Activated CD4-positive, alpha-beta T cell treated with anti-CD3 and anti-CD28 coated beads, Interleukin-2, amount 50 U/mL, for 4 hours (primary cell): ENCODE results near the gene CRISP2.
"Not testable (repeated sequence)": the region's sequence is repeated elsewhere in the genome, so short reads cannot be mapped to it uniquely, and the experiment has no call there.

ENCODE experiments used
- DNase-seq, 2 experiments: peaks; one replicate each; pipeline ENCODE4 v3.0.0-alpha.2; 2020

The CRISP2 gene, protein sequence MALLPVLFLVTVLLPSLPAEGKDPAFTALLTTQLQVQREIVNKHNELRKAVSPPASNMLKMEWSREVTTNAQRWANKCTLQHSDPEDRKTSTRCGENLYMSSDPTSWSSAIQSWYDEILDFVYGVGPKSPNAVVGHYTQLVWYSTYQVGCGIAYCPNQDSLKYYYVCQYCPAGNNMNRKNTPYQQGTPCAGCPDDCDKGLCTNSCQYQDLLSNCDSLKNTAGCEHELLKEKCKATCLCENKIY

DNA sequence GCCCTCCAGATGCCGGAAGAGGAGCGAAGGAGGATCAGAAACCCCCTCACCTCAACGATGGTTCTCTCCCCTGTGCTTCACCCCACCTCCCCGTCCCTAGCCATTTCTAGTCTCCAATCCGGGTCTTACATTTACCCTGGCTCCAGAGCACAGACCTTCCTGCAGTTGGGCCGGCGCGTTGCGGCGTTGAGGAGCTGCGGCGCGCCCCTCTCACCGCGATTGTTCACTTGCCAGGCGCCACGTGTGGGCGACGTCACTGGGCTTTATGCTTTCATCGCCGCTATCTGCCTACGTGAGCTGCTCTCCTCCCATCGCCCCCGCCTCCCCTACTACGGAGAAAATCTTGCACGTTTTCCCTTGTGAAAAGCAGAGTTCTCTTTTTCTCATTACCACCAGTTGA lies at the start of gene CRISP2:
CRISP2 (minus strand) TSS at position 198 of the 400 bp plus-strand sequence. CDS start 4,347 bp downstream, outside the sequence.
- no peak for DNase-seq

DNA sequence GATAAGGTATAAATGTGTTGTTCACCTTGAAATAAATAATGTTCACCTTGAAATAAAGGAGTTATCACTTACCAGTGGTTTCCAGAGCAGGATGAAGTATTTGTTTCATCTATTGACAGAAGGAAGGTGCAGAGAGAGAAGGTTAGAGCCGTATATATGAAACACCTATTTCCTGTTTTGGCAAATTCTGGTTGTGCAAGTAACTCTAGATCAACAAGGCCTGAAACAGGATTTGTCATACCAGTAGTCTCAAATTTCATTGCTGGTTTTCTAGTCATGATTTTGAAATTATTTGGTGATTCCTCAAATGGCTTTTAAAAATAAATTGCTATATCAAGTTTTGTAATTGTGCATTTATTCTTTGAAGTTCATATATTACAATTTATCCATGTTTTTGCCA lies 30.9 kb upstream of the CRISP2 start, which contains the start of gene CRISP3:
CRISP3 (minus strand) TSS at position 130 of the 400 bp plus-strand sequence; CDS start at position 109, 21 bp downstream.
- DNase-seq = no peak

DNA sequence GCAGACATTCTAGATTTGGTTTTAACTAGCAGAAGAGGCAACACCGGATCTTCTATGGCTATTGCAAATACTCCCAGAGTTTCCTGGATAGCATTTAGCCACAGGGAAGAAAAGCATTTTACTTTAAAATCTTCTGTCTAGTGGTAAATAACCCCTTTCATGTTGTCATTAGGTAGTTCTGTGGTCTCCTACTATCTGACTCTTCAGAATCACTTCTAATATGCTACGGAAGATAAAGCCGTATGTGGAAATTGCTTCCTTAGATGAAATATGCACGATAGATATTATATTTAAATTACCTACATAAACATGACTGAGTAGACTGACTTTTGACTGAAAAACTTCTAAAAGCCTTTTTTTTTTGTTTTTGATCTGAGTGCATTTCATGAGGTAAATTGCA lies 30.1 kb upstream of the CRISP2 start:
- DNase-seq = no peak

DNA sequence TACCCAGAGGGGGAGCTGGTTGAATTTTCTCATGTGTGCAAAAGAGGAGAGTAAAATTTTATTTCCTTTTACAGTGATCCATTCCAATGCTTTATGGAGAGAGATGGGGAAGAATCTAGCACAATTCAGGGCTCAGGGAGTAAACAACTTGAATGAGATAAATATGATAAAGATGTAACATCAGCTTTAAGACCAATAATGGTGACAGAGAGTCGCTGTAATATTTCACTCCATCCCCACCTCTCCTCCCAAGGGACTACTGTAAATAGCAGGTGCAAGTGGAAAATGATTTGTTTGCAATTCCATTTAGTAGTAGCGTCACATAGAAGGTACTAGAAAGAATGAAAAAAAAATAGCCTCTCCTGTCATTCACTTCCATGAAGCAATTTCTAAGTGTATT lies 26.1 kb upstream of the CRISP2 start:
- no peak for DNase-seq

DNA sequence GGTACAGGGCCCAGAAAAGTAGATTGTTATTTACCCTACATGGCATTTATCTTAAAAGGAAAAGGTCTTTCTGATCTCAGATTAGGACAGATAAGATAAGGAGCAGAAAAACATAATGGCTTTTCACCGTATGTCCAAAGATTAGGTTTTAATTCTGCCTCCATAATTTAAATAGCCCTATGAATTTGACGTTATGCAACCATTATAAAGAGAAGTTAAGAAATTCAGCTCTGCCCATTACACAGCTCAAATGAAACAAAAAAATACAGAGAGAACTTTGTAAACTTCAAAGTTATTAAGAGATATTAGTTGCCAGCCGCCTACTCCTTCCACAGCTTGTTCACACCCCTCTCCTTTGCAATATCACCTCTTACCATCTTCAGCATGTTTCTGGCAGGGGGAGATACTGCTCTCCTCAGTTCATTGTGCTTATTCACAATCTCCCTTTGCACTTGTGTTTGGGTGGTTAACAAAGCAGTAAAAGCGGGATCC lies 22.7 kb upstream of the CRISP2 start:
- no peak for DNase-seq

DNA sequence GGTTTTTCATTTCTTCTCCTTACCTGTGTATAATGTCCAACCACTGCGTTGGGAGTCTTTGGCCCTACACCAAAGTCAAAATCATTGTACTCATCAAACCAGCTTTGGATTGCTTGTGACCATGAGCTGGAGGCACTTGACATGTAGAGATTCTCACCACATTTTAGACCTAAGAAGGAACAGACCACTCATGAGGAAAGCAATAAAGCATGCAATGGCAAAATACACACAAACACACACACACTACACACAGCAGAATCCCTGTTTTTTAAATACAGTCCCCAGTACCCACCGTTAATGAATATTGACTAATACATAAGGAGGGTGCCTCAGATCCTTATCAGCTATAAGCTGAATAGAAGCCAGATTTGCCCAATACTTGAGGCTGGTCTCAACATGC lies 20.3 kb upstream of the CRISP2 start:
- no peak for DNase-seq

DNA sequence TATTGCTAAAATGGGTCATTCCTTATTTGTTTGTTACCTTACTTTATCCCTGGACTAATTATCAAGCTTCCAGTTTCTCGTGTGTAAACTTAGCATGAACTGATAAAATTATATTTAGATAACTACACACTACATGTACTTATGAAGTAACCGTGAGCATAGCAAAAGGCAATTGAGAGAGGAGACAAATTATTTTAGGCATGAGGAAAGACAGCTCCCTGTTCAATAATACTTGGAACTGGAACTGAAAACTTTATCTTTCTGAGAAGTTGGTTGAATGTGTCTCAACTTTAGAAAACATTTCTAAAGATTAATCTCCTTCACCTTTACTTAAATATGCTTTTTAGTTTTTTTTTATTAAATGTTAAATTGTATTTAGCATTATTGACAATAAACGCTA lies 19.4 kb upstream of the CRISP2 start:
- DNase-seq = no peak

DNA sequence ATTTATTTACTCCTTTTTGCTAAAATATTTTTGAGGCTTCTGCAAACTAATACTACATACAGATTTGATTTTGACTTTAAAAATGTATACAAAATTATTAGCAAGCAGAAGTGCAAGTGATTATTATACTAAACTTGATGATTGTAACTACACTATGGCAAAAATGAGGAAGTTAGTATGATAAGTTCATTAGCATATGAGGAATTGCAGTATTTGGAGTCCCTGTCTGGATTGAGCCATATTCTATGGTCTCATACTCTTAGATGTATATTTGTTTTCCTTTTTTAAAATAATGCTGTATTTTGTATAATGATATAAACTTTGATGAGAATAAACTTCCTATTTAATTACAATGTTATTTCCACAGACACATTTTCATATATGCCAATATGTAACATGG lies 16.9 kb upstream of the CRISP2 start:
- DNase-seq = no peak

DNA sequence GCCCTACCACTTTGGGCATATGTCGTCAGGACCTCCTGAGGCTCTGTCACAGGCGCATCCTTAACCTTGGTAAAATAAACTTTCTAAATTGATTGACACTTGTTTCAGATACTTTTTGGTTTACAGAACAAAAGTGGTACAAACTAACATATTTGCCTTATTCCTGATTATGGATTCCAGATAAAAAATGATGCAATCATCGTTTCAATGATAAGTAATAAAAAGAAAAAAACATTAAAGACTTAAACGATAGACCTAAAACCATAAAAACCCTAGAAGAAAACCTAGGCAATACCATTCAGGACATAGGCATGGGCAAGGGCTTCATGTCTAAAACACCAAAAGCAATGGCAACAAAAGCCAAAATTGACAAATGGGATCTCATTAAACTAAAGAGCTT lies 10.6 kb upstream of the CRISP2 start:
- DNase-seq = not testable (repeated sequence)

DNA sequence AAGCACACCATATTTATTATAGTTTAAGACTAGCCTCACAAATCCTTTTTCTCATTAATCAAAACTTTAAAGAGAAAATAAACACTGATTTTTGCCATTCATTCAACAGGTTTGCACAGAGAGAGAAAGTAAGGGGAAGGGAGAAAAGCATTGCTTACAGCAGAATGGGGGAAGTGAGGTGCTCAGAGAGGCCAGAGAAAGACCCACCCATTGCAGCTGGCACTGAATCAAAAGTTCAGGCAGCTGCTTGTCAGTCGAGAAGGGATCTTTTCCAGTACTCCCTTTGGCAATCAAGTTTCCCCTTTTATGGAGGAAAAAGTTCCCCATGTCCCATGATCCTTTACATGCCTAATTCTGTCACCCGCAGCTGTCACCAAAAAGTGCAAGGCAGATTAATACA lies 8.0 kb upstream of the CRISP2 start:
- no peak for DNase-seq

DNA sequence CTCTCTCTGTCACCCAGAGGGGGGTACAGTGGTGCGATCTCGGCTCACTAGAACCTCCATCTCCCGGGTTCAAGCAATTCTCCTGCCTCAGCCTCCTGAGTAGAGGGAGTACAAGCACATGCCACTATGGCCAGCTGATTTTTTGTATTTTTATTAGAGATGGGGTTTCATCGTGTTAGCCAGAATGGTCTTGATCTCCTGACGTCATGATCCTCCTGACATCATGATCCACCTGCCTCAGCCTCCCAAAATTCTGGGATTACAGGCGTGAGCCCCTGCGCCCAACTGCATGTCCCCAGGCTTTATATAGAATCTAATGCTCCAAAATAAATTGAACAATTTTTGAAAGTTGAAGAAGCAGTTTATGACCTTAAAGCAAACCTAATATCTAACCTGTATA lies 7.0 kb upstream of the CRISP2 start:
- no peak for DNase-seq

DNA sequence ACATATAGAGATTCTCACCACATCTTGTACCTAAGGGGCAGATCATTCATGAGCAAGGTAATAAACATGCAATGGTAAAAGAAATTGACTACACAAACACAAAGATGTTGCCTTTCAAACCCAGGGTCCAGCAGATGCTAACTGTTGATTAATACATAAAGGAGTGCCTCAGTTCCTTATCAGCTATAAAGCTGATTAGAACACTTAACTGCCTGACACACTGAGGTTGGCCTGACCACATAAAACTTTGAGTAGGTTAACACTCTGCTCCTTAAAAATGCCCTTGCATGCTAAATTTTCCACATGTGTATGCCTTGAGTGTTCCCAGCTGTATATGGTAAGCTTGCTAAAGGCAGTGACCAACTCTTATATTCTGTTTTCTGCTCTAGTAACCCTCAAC lies 14.9 kb downstream of the CRISP2 start:
- no peak for DNase-seq

DNA sequence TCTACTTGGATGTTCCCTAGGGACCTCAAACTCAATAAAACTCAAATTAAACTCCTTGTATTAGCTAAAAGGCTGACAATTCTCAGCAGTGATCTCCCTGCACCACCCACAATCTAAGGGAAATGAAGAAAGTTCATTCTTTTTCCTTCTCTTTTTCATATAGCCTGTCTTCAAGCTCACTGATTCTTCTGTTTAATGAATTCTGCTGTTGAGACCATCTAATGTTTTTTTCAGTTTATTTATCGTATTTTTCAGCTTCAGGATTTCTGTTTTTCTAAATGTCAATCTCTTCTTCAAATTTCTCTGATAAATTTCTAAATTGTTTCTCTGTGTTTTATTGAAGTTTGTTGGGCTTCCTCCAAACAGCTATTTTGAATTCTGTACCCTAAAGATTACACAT lies 19.8 kb downstream of the CRISP2 start:
- no peak for DNase-seq

DNA sequence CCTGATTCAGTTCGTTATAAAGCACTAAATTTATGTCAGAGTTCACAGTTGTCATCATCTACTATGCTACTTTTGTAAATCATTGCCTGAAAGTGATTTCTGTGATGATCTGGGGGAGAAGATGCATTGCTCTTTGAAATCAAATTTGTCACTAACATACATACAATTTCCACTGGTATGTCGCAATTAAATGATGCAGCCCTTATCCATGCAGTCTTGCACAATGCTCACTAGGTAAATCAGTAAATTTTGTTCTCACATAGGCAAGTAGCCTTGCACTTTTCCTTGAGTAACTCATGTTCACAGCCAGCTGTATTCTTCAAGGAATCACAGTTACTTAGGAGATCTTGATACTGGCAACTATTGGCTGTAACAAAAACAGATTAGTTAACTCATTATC lies 20.8 kb downstream of the CRISP2 start:
- no peak for DNase-seq

DNA sequence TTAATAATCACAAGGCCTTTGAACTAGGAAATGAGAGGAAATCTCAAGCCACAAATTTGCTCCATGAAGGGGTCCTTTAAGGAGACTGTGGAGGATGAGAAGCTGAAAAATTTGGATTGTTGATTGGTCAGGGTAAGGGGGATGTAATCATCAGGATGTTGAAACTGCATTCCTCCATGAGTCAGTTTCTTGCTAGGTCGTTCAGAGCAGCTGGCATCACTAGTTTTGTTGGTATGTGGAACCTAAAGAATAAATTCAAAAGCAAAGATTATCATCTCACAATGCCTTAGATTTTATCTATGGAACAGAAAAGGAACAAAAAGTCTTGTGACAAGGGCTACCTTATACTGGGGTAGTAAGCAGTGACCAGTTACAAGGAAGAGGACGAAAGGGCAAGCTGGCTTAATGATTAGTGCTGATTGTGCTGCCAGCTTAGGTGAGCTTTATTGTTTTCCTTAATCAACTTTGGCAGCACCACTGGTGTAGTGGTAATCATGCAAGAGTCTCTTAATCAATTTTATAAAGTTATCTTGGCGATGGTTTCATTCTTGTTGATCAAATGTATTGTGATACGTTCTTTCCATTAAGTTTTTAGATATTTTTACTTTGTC lies 36.6 kb downstream of the CRISP2 start:
- DNase-seq = no peak

DNA sequence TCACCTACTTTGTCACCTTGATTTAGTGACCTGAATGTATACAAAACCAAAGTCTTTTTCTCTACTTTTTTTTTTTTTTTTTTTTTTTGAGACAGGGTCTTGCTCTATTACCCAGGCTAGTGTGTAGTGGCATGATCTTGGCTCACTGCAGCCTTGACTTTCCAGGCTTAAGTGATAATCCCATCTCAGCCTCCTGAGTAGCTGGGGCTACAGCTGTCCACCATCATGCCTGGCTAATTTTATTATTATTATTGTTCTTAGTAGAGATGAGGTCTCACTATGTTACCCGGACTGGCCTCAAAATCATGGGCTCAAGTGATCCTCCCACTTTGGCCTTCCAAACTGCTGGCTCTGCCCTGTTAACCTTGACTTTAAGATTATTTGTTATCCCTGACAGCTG lies 37.5 kb downstream of the CRISP2 start:
- DNase-seq = no peak

DNA sequence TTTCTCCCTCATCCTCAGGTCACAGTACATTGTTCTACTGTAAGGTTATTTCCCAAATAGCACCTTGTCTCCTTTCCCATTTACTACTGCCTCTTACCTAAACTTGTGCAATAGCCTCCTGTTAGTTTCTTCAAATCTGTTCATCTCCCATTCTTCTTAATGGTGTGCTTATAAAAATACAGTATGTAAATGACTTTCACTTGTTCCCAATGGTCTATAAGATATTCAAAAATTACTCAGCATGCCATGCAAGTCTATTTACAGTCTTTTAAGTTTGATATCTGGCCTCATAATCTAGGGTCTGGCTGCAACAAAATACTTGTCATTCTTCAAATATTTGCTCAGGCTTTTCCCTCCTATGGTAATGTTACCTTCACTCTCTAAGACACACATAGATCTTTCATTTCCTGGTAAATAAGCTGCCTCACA lies 45.2 kb downstream of the CRISP2 start:
- DNase-seq = no peak

DNA sequence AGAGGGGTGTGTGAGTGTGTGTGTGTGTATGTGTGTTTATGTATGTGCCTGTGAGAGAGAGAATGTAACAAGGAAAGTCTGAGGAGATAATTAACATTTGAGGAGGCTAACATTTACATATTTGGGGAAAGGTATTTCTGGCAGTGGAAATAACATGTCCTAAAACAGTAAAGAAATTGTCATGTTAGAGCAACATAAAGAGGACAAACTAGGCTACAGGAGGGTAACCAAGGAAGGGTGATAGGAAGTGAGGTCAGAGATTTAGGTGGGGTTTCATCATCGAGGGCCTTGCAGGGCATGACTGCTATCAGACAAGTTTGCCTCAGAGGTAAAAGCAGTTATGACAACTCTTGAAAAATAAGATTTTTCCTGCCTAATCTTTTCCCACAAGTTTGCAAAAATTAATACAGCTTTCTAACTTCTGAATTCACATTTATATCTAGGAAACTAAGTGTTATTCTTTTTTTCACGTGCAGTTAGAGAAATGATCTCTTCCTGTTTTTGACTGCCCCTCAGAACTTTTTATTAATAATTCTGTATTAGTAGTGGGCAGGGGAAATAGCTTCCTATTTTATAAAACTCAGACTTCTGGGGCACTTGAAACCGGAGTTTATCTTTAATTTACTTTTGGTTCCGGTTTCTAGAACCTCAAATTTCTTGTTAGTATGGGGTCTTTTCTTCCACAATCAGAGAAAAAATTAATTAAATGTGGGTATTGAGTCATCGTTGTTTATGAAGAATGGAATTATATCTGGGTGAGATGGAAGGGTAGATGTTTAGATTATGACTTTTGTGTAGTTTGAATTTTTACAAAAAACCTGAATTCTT lies 46.2 kb downstream of the CRISP2 start:
- no peak for DNase-seq

DNA sequence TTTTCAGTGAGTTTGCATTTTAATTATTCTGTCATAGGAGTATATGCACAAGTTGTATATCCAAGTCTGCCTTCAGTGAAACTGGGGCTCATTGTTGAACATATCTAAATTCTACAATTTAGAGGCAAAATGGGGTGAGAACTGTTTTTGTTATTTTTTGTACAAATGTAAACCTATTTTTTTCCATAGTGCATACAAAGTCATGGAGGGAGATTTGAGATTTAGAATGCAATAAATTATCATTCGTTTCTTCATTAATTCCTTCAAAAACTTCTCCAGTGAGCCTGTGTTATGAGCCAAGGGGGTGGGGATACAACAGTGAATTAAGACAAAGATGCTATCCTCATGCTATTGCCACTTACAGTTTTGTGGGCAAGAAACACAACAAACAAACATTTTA lies 46.9 kb downstream of the CRISP2 start:
- no peak for DNase-seq

DNA sequence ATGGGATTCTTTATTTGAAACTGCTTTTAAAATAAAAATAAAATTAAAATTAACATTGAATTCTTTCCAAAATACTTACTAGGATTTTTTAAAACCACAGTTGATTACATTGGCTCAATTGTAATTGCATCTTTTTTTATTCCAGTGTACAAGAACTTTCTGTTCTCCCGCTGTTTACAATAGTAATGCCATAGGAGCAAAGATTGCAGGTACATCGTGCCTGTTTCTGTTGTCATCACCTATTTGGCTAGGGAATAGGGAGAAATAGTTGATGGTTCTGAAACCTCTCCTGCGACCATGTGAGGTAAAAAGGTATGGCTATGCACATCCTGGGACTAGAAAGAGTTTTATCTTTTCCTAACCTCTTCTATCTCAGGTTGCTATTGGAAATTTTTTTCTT lies 48.5 kb downstream of the CRISP2 start:
- DNase-seq = no peak

DNA sequence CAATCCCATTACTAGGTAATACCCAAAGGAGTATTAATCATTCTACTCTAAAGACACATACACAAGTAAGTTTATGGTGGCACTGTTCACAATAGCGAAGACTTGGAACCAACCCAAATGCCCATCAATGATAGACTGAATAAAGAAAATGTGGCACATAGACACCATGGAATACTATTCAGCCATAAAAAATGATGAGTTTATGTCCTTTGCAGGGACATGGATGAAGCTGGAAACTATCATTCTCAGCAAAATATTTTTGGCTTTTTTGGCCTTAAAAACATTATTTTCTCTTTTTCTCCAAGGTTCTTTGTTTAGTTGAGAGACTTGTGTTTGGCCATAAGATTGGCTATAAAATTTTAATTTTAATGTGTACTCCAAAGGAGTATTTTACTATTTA lies 49.3 kb downstream of the CRISP2 start:
- DNase-seq = not testable (repeated sequence)

DNA sequence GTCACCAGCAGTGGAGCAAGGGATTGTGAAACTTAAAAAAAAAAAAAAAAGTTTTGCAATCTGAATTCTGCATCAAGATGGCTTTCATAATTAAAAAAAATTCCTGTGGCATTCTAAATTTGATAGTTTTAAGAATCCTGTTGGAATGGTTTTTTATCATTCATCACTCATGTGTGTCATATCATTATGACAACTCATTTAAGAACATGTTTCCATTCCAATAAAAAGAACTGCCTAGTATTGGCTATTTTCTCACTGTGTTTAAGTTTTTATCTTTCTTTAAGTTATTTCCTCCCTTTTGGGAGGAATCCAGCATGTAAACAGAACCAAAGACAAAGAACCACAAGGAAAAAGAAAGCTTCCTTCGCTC lies 50.5 kb downstream of the CRISP2 start:
- no peak for DNase-seq

DNA sequence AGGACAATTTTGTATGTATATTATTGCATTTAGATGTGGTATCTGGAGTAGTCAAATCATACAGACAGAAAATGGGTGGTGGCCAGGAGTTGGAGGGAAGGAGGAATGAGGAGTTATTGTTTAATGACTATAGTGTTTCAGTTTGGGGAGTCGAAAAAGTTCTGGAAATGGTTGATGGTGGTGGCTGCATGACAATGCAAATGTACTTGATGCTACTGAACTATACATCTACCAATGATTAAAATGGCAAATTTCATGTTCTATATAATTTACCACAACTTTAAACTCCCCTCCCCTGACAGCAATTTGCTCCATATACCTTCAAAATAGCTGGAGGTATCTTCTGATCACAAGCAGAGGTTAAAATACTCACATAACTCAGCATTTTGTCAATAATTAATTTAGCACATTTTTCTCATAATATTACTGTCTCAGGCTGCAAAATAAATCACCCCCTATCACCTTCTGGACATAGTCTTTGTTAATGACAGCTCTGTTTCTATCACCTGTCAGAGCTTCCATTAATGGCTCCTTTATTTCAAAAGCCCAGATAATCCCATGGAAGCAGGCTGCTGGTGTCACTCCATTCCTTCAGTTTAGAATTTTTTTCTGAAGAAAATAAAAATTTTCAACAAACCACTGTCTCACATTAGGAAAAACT lies 51.0 kb downstream of the CRISP2 start:
- DNase-seq = no peak
